Measurements from ENCODE around the gene KCNT1. TPM values are rescaled to one million over a fixed set of nuclear protein-coding genes. Genes with fewer than 3 reads are reported as not detected.

The KCNT1 gene
- total RNA-seq, 2 experiments from 2014 or later = not detected

DNA sequence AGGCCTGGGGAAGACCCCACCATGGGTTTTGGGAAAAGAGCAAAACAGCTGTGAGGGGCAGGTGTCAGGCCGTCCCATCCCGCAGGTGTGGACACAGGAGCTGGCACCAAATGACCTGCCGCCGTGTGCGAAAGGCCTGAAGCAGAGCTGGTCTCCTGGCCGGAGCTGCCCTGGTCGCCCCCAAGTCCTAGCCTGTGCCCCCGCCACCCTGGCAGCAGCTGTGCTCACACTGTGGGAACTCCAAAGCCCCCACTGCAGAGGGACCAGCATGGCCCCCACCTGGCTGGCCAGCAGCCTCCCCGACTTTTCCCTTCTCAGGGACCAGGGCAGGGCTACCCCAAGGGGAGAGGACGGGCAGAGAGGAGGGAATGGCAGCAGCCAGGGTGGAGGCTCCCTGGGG, 88.4 kb downstream of the KCNT1 start:
- DNase-seq (no peak), ATAC-seq (no peak)
- Mint-ChIP-seq H3K27me3 (no peaks in the 10 kb centered on the region), H3K9me3 (ENCODE audit: low read depth) (no peaks in the 10 kb centered on the region), H3K4me3 (no peak overlapping the region), H3K36me3 (no peaks in the 10 kb centered on the region), H3K27ac (no peak overlapping the region), H3K4me1 (no peaks in the 10 kb centered on the region)
- CTCF ChIA-PET = no interaction called here

DNA sequence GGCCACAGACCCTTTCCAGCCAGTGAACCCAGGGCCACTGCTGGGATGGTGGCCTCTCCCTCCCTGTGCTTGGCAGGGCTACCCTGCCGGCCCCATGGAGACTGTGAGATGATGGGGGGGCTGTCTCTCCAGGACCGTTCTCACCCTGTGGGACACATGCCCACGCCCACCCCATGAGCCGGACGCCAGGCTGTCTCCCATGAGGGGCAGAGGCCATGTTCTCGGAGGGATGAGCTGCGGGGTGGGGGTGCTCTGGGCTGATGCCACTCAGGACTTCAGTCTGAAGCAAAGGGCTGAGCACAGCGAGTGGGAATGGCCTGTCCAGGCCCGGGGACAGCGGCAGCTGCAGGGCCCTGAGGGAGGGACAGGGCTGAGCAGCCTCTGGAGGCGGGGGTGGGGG, 88.9 kb downstream of the KCNT1 start:
- DNase-seq (no peak), ATAC-seq (no peak)
- Mint-ChIP-seq H3K9me3 (ENCODE audit: low read depth) (no peaks in the 10 kb centered on the region), H3K27ac (no peak overlapping the region), H3K27me3 (no peaks in the 10 kb centered on the region), H3K4me1 (no peaks in the 10 kb centered on the region), H3K4me3 (no peak overlapping the region), H3K36me3 (no peaks in the 10 kb centered on the region)
- CTCF ChIA-PET = no interaction called here

DNA sequence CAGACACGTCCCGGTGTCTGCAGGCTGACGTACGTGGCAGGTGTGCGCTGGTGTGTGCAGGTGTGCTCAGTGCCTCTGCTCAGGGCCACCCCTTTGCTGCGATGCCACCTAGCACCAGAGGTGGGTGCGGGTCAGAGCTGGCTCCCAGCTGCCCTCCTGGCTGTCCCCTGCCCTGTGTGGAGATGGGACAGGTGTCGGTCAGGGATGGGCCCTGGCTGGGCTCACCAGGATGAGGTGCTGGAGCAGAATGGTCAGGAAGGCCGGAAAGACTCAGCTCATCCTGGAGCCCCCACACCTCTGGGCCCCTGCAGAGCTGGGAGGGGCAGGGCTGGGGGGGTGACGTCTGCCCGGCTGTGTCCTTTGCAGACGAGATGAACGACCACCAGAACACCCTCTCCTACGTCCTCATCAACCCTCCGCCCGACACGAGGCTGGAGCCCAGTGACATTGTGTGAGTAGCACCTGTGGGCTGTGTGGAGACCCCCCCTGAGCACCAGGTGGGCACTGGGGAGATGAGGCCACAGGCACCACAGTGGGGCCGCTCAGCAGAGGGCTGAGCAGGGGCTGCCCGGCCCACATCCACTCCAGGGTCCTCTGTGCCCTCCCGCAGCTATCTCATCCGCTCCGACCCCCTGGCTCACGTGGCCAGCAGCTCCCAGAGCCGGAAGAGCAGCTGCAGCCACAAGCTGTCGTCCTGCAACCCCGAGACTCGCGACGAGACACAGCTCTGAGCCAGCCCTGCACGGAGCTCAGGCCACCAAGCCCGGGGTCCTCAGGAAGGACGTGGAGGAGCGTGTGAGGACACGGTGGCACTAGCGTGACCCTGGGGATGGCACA, 89.7 kb downstream of the KCNT1 start:
- no peaks in the 10 kb centered on the region for H3K27me3 Mint-ChIP-seq
- no peak overlapping the region for H3K4me3 Mint-ChIP-seq

DNA sequence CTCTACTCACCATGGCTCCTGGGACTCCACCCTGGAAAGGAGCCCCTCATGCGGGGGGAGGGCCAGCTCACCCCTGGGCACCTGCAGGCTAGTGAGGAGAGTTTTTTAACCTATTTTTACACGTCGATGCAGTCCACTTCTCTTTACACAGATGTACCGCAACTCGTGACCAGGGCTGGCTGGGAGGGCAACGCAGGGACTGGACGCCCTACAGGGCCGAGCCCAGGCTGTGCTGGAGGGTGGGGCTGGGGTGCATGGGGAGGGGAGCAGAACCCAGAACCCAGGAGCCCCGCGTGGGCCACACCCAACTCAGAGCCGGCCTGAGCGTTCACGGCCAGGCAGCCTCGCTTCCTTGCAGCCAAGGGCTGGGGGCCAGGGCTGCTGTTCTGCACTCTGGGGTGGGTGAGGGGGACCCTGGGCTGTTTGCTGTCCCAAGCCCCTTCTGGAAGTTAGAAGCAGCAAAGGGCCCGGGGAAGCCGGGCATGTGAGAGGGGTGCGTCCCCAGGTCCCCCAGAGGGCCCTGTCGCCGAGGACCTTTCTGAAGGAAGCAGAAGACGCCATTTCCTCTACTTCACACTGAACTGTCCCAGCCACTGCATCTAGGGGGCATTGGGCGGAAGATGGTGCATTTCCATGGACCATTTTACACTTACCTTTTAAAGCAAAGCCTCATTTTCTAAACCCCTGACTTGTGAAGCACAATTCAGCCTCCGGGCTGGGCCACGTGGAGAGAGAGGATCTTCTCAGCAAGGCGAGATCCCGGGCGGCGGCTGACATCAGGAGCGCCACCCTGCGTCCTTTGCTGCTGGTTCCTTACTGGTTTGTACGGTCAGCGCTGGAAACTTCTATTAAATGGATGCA, 90.5 kb downstream of the KCNT1 start:
- no peak overlapping the region for H3K27ac Mint-ChIP-seq
- no peak for DNase-seq
- no peaks in the 10 kb centered on the region for H3K36me3 Mint-ChIP-seq
- no peaks in the 10 kb centered on the region for H3K9me3 Mint-ChIP-seq (ENCODE audit: low read depth)
- H3K4me3 Mint-ChIP-seq = no peak overlapping the region
- H3K4me1 Mint-ChIP-seq = no peaks in the 10 kb centered on the region
- no peaks in the 10 kb centered on the region for H3K27me3 Mint-ChIP-seq
- ATAC-seq = no peak
- CTCF ChIA-PET = no interaction called here

More for the DNA sequence above, 89.7 kb downstream of the KCNT1 start:
- ATAC-seq (no peak), DNase-seq (no peak)
- Mint-ChIP-seq H3K4me1 (no peaks in the 10 kb centered on the region), H3K27ac (no peak overlapping the region), H3K36me3 (no peaks in the 10 kb centered on the region), H3K9me3 (ENCODE audit: low read depth) (no peaks in the 10 kb centered on the region)
- CTCF ChIA-PET = no interaction called here

DNA sequence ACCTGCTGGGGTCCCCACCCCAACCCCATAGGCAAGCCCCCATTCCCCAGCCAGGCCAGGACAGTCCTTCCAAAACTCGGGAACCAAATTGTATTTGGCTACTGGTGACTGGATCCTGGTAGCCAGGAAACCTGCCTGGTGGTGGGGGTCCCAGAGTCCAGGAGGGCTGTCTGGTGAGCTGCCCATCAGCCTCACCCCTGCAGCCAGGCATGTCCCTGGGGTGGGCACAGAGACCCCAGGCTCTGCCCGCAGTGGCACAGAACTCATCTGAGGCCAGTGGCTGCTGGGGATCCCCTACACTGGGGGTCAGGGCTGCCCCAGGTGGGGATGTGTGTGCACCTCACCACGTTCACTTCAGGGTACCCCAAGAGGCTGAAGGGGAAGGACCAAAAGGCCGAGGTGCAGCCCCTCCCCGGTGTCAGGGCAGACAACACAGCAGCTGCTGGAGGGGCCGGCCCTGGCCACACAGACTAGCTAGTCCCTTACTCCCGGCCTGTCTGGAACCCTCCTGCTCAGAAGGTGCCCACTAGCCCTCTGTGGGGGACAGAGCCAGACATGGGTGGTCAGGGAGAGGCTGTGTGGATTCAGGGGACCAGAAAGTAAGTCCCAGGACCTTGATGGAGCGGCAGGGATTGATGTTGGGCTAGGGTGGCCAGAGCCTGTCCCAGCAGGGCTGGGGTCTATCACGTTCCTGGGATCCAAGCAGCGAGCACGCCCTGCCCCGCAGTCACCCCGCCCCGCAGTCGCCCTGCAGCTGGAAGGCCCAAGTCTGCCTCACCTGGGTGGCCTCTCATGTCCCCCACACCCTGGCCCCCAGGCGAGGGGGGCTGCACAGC, 91.5 kb downstream of the KCNT1 start:
- Mint-ChIP-seq H3K9me3 (ENCODE audit: low read depth) (no peaks in the 10 kb centered on the region), H3K36me3 (no peaks in the 10 kb centered on the region), H3K4me1 (no peaks in the 10 kb centered on the region), H3K4me3 (no peak overlapping the region), H3K27me3 (no peaks in the 10 kb centered on the region), H3K27ac (no peak overlapping the region)
- no peak for DNase-seq
- CTCF ChIA-PET = no interaction called here
- no peak for ATAC-seq

DNA sequence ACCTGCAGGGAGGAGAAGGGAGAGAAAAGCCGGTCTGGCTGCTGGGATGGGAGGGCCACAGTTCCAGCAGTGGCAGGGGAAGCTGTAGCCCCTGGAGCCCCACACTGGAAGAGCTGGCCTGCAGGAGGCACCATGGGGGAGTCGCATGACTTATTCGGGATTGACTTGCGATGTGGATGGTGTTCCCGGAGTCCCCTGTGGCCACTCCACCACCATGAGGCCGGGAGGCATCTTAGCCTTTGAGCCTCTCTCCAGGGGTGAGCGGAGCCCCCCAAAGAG, 92.0 kb downstream of the KCNT1 start:
- Mint-ChIP-seq H3K4me3 (no peak overlapping the region), H3K27me3 (no peaks in the 10 kb centered on the region), H3K4me1 (no peaks in the 10 kb centered on the region), H3K27ac (no peak overlapping the region), H3K9me3 (ENCODE audit: low read depth) (no peaks in the 10 kb centered on the region), H3K36me3 (no peaks in the 10 kb centered on the region)
- ATAC-seq = no peak
- DNase-seq = no peak
- CTCF ChIA-PET = no interaction called here

DNA sequence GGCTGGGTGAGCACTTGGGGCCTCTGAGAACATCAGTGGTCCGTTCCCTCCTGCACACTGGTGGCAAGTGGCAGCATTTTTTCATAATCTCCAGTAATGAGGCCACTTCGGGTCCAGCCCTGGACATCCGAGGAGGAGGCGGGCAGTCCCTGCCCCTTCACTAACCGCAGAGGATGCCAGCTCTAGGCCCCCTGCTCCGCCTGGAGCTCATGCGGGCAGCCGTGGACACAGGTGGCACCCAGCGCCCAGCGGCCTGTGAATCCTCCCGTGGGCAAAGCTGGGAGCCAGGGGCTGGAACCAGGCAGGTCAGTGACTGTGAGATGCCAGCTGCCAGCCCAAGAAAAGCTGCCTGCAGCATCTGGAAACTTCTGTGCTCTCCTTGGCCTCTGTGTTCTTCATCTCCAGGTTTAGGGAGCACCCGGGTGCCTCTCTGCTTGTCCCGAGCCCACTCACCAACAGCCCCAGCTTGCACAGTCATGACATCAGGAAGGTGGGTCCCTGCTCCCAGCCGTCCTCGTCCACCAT, 92.4 kb downstream of the KCNT1 start:
- Mint-ChIP-seq H3K27ac (no peak overlapping the region), H3K9me3 (ENCODE audit: low read depth) (no peaks in the 10 kb centered on the region)
- DNase-seq = no peak

DNA sequence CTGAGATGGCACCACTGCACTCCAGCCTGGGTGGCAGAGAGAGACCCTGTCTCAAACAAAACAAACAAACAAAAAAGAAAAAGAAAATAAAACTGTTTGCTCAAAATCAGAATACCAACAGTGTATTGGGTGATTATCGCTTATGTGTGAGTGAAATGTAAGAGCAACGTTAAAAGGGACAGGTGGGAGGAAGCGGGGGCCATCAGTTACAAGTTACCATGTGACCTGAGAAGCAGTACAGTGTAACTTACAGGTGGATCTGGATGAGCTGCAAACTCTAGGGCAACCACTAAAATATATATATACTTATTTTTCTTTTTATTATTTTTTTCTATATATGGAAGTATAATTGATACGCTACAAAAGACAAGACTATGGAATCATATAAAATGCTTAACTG, 93.4 kb downstream of the KCNT1 start:
- no peaks in the 10 kb centered on the region for H3K9me3 Mint-ChIP-seq (ENCODE audit: low read depth)
- no peaks in the 10 kb centered on the region for H3K4me1 Mint-ChIP-seq
- H3K27me3 Mint-ChIP-seq = no peaks in the 10 kb centered on the region
- H3K27ac Mint-ChIP-seq = no peak overlapping the region
- H3K36me3 Mint-ChIP-seq = no peaks in the 10 kb centered on the region
- DNase-seq = no peak
- CTCF ChIA-PET = no interaction called here
- H3K4me3 Mint-ChIP-seq = no peak overlapping the region
- no peak for ATAC-seq

More for the DNA sequence above, 92.4 kb downstream of the KCNT1 start:
- Mint-ChIP-seq H3K27me3 (no peaks in the 10 kb centered on the region), H3K4me1 (no peaks in the 10 kb centered on the region), H3K36me3 (no peaks in the 10 kb centered on the region), H3K4me3 (no peak overlapping the region)
- CTCF ChIA-PET = no interaction called here
- ATAC-seq = no peak

DNA sequence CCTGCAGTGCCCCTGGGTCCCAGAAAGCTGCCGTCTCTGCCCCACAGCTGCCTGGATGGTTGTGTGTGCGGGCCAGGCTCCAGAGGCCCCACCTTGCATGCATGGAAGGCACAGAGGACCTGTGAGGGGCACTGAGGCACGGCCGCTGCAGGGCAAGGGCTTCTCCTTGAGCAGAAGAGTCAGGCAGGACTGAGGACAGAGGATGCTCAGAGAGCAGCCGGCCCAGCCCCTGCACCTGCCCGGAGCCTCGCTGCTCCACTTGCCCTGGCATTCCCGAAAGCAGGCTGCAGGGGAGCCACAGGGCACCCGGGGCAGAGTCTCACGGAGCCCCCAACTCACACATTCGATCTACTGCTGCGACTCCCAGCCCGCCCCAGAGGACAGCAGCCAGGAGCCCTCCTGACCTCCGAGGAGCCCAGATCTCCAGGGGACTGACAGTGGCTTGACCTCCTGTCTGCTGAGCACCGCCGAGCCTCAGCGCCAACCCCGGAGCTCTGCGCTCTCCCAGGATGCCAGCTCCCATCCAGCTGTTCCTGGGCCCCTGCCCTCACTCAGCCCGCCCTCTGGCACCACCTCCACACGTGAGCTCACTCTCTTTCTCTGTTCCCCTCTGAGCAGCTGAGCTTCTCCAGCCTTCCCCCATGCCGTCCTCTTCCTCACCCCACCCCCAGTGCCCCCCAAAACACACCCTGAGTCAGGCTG, 95.0 kb downstream of the KCNT1 start:
- Mint-ChIP-seq H3K27me3 (no peaks in the 10 kb centered on the region), H3K36me3 (no peaks in the 10 kb centered on the region), H3K9me3 (ENCODE audit: low read depth) (no peaks in the 10 kb centered on the region), H3K4me1 (no peaks in the 10 kb centered on the region), H3K27ac (no peak overlapping the region), H3K4me3 (no peak overlapping the region)
- CTCF ChIA-PET = interaction anchor here (0.8 kb wide), 1 partner anchor 22 kb away, joined by 4 read pairs; no protein-coding TSS in a partner anchor
- DNase-seq (no peak), ATAC-seq (no peak)

DNA sequence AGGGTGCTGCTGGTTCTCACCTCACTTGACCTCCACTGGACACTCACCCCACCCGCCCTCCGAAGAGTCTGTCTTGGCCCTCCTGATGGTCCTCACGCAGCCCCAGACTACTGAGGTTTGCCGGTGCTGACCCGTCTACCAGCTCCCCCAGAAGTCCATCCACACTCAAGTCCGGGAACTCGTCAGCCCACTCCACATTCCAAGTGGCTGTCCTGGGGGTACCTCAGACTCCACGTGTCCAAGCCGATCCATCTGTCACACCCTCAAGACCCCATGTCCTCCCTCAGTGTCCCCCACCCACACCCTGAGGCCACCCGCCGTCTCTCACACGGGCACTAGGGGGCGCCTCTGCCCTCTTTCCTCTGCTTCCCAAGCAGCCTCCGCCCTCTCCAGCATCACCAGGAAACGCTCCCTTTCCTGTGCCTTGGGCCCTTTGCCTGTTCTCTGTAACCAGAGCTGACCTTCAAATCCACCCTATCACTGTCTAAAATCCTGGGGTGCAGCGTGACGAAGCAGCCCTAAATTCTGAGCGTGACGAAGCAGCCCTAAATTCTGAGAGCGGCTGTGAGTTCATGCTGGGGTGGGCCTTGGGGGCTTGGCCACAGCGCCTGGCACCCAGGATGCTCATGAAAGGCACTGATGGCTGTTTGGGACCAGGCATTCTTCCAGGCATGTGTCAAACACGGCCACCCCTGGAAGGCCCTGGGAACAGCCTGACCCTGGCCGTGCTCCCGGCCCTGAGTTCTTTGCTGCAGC, 95.7 kb downstream of the KCNT1 start:
- Mint-ChIP-seq H3K36me3 (no peaks in the 10 kb centered on the region), H3K4me1 (no peaks in the 10 kb centered on the region), H3K27ac (no peak overlapping the region), H3K9me3 (ENCODE audit: low read depth) (no peaks in the 10 kb centered on the region), H3K4me3 (no peak overlapping the region), H3K27me3 (no peaks in the 10 kb centered on the region)
- CTCF ChIA-PET = interaction anchor here (0.8 kb wide), 1 partner anchor 21 kb away, joined by 4 read pairs; no protein-coding TSS in a partner anchor
- DNase-seq (peak; percentile 47), ATAC-seq (no peak)

DNA sequence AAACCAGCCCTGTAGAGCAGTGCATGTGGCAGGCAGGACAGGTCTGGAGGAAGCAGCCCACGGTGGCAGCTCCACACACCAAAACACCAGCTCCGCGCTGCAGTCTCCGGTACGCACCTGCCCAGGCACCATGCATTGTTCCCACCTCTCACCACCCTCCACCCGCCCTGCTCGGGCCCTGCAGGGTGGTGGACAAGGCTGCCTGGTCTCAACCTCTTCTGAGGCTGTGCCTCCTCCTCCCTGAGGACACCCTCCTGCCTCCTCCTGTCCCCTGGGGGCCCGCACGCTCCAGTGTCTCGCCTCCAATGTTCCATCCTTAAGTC, 96.2 kb downstream of the KCNT1 start:
- DNase-seq (no peak), ATAC-seq (no peak)
- H3K4me1 Mint-ChIP-seq = no peaks in the 10 kb centered on the region
- no peak overlapping the region for H3K4me3 Mint-ChIP-seq
- no peak overlapping the region for H3K27ac Mint-ChIP-seq
- CTCF ChIA-PET = no interaction called here
- no peaks in the 10 kb centered on the region for H3K9me3 Mint-ChIP-seq (ENCODE audit: low read depth)
- no peaks in the 10 kb centered on the region for H3K36me3 Mint-ChIP-seq
- no peaks in the 10 kb centered on the region for H3K27me3 Mint-ChIP-seq

DNA sequence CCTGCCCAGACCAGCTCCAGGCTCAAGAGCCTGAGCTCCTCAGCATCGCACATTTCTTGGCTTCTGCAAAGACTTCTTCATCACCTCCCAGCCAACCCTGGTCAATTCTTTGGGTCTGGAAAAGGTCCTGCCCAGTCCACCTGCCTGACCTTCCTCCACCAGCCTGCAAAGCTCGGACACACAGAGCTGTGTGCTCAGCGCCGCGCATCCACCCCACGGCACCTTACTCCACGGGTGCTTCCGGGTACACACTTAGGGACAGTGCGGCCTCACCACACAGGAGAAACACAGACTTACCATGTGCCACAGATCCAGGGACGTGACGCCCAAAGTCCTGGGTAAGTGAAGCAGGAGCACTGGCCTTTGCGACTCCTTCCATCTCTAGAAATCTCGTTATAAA, 97.3 kb downstream of the KCNT1 start:
- no peaks in the 10 kb centered on the region for H3K9me3 Mint-ChIP-seq (ENCODE audit: low read depth)
- DNase-seq (no peak), ATAC-seq (no peak)
- no peaks in the 10 kb centered on the region for H3K36me3 Mint-ChIP-seq
- CTCF ChIA-PET = no interaction called here
- H3K27me3 Mint-ChIP-seq = no peaks in the 10 kb centered on the region
- no peak overlapping the region for H3K4me3 Mint-ChIP-seq
- H3K27ac Mint-ChIP-seq = no peak overlapping the region
- H3K4me1 Mint-ChIP-seq = no peaks in the 10 kb centered on the region
